A673 (cell line): Measurements from ENCODE around the gene APOBEC4. TPM values are rescaled to one million over a fixed set of nuclear protein-coding genes. Genes with fewer than 3 reads are reported as not detected.

Experiments used
- BruUV-seq: library from RNA; stranded (reverse); fragments of 400-500 nt; replicated peaks from 2 replicates; lab custom pipeline; 2021; lab: Mats Ljungman, UMichigan
- CTCF ChIA-PET: fragments of 300-600 bp; sonication (Branson Sonifier 250); formaldehyde crosslinking; loops from one replicate; lab custom pipeline; 2022; ENCODE audit warnings: antibody characterized with exemption; lab: Charles Lee
- POLR2A ChIA-PET: fragments of 300-600 bp; sonication (Branson Sonifier 250); formaldehyde crosslinking; loops from one replicate; lab custom pipeline; 2022; ENCODE audit warnings: antibody characterized with exemption; ENCODE audit not compliant: low non-redundant PET; lab: Charles Lee
- DNase-seq: peaks from one replicate; pipeline ENCODE4 v3.0.0-alpha.2; 2015; ENCODE audit warnings: low spot score
- H3K27ac ChIP-seq: fragments of 200-600 bp; sonication (generic); 2 replicates; pipeline ENCODE4 v1.5.1; 2016; ENCODE audit warnings: mixed run types, low read depth, mild to moderate bottlenecking, mixed read lengths, antibody characterized with exemption, low read length; ENCODE audit not compliant: poor library complexity, severe bottlenecking
- H3K27me3 ChIP-seq: fragments of 200-600 bp; sonication (generic); replicated peaks from 2 replicates; pipeline ENCODE4 v1.6.1; 2017; ENCODE audit warnings: mixed run types, low read depth, mild to moderate bottlenecking, mixed read lengths, antibody characterized with exemption, low read length; ENCODE audit not compliant: insufficient read depth, poor library complexity
- H3K36me3 ChIP-seq: fragments of 200-600 bp; sonication (generic); 2 replicates; pipeline ENCODE4 v1.6.1; 2016; ENCODE audit warnings: mixed run types, mild to moderate bottlenecking, mixed read lengths, antibody characterized with exemption, low read length; ENCODE audit not compliant: insufficient read depth, poor library complexity, severe bottlenecking
- H3K4me1 ChIP-seq: fragments of 200-600 bp; sonication (generic); 2 replicates; pipeline ENCODE4 v1.6.1; 2017; ENCODE audit warnings: mixed run types, mild to moderate bottlenecking, mixed read lengths, antibody characterized with exemption, low read length; ENCODE audit not compliant: insufficient read depth, poor library complexity, severe bottlenecking
- H3K4me3 ChIP-seq: fragments of 200-600 bp; sonication (generic); 2 replicates; pipeline ENCODE4 v1.5.1; 2016; ENCODE audit warnings: low read depth, mixed run types, mild to moderate bottlenecking, mixed read lengths, low read length; ENCODE audit not compliant: poor library complexity, severe bottlenecking
- H3K9me3 ChIP-seq: fragments of 200-600 bp; sonication (generic); 2 replicates; pipeline ENCODE4 v1.6.1; 2016; ENCODE audit warnings: mixed run types, low read depth, mild to moderate bottlenecking, mixed read lengths, antibody characterized with exemption, low read length; ENCODE audit not compliant: poor library complexity, severe bottlenecking
- EZH2 ChIP-seq: fragments of 200-600 bp; sonication (generic); IDR thresholded peaks from 2 replicates; pipeline ENCODE4 v1.6.1; 2017; ENCODE audit warnings: borderline replicate concordance, low read depth, mild to moderate bottlenecking, mixed read lengths, antibody characterized with exemption, low read length; ENCODE audit not compliant: poor library complexity, severe bottlenecking
- intact Hi-C: fragments of 100-400 bp; cut with micrococcal nuclease; formaldehyde crosslinking; loops from one replicate; pipeline ENCODE4 v1.10.0; 2022; ENCODE audit not compliant: unreplicated experiment
- total RNA-seq: library from RNA; stranded (reverse); gene quantifications from 2 replicates; pipeline ENCODE4 v1.2.3, GENCODE V29; 2021
- TF ChIP-seq, protein P1 (sequence below): fragments of 300-800, 200-600 bp; sonication (generic); conservative IDR thresholded peaks from 2 replicates; pipeline ENCODE4 v1.5.1; 2017; ENCODE audit warnings: low read depth, mild to moderate bottlenecking, antibody characterized with exemption, low read length, moderate library complexity, mixed read lengths

APOBEC4 gene
- total RNA-seq, 1 experiment from 2014 or later: not detected

- POLR2A ChIA-PET: no interaction called here
- Histone ChIP-seq H3K4me1 (no peaks in the 10 kb centered on the region), H3K27ac (no peak overlapping the region), H3K36me3 (no peaks in the 10 kb centered on the region), H3K9me3 (no peaks in the 10 kb centered on the region), H3K27me3 (no peaks in the 10 kb centered on the region), H3K4me3 (no peak overlapping the region)
- no peak for DNase-seq
- intact Hi-C loops: no loop called here
- no TSS peak for BruUV-seq
- no peak for TF ChIP-seq EZH2
- TF ChIP-seq, protein P1, sequence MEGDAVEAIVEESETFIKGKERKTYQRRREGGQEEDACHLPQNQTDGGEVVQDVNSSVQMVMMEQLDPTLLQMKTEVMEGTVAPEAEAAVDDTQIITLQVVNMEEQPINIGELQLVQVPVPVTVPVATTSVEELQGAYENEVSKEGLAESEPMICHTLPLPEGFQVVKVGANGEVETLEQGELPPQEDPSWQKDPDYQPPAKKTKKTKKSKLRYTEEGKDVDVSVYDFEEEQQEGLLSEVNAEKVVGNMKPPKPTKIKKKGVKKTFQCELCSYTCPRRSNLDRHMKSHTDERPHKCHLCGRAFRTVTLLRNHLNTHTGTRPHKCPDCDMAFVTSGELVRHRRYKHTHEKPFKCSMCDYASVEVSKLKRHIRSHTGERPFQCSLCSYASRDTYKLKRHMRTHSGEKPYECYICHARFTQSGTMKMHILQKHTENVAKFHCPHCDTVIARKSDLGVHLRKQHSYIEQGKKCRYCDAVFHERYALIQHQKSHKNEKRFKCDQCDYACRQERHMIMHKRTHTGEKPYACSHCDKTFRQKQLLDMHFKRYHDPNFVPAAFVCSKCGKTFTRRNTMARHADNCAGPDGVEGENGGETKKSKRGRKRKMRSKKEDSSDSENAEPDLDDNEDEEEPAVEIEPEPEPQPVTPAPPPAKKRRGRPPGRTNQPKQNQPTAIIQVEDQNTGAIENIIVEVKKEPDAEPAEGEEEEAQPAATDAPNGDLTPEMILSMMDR: no peak
- CTCF ChIA-PET: no interaction called here
Measured at GRCh38 chr1:183699616-183700160, 46.6 kb upstream of the APOBEC4 start.

- Histone ChIP-seq H3K4me3 (no peak overlapping the region), H3K27ac (no peak overlapping the region), H3K36me3 (no peaks in the 10 kb centered on the region), H3K27me3 (no peaks in the 10 kb centered on the region), H3K4me1 (no peaks in the 10 kb centered on the region), H3K9me3 (no peaks in the 10 kb centered on the region)
- intact Hi-C loops: no loop called here
- TF ChIP-seq EZH2: no peak
- TF ChIP-seq, protein P1: no peak
- no TSS peak for BruUV-seq
- no peak for DNase-seq
- POLR2A ChIA-PET: no interaction called here
- CTCF ChIA-PET: no interaction called here
Measured at GRCh38 chr1:183697814-183698590, 44.9 kb upstream of the APOBEC4 start.

DNA sequence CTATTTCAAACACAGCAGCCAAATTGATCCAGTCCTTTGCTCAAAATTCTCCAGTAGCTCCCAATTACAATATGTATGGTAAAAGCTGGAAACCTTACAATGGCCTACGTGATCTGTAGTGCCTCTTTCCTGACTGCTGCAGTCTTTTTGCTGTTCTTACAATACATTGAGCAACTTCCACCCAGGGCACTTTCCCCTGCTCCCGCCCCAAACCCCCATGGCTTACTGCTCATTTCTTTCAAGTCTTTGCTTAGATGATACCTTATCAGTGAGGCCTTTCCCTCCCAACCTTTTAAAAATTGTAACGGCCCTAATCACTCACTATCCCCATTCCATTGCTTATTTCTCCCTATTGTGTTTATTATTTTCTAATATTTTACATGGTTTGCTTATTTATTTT, 43.9 kb upstream of the APOBEC4 start:
- Histone ChIP-seq H3K9me3 (no peaks in the 10 kb centered on the region), H3K36me3 (no peaks in the 10 kb centered on the region), H3K4me3 (no peak overlapping the region), H3K27ac (no peak overlapping the region), H3K27me3 (no peaks in the 10 kb centered on the region), H3K4me1 (no peaks in the 10 kb centered on the region)
- BruUV-seq: no TSS peak
- no peak for DNase-seq
- TF ChIP-seq, protein P1: no peak
- no peak for TF ChIP-seq EZH2
- CTCF ChIA-PET: no interaction called here
- POLR2A ChIA-PET: no interaction called here
- intact Hi-C loops: no loop called here
